ENCODE data around the gene CCL25.
"Not testable (repeated sequence)": the region's sequence is repeated elsewhere in the genome, so short reads cannot be mapped to it uniquely, and the experiment has no call there.

The CCL25 gene

GRCh38 chr19:8052464-8052859, at the start of gene CCL25:
Gene CCL25, plus strand, starts transcription at chr19:8052760. Its CDS starts 290 bp downstream, at chr19:8053050.
- no peak for DNase-seq

- DNase-seq: no peak
Observed at GRCh38 chr19:8004001-8004400, 48.6 kb upstream of the CCL25 start.

GRCh38 chr19:8004723-8005513, 47.6 kb upstream of the CCL25 start:
- no peak for DNase-seq

GRCh38 chr19:8005534-8006256, 46.9 kb upstream of the CCL25 start, which contains the start of gene ELAVL1:
Gene ELAVL1, minus strand, starts transcription at chr19:8005641. Its CDS starts 13,826 bp downstream, at chr19:7991815.
- no peak for DNase-seq

- no peak for DNase-seq
Observed at GRCh38 chr19:8017808-8018207, 34.8 kb upstream of the CCL25 start.

GRCh38 chr19:8020681-8021080, 31.9 kb upstream of the CCL25 start:
- no peak for DNase-seq

- no peak for DNase-seq
Observed at GRCh38 chr19:8021374-8021773, 31.2 kb upstream of the CCL25 start.

GRCh38 chr19:8022275-8022674, 30.3 kb upstream of the CCL25 start:
- DNase-seq: no peak

GRCh38 chr19:8023371-8023770, 29.2 kb upstream of the CCL25 start:
- DNase-seq: no peak

GRCh38 chr19:8024256-8024655, 28.3 kb upstream of the CCL25 start:
- not testable (repeated sequence) for DNase-seq

GRCh38 chr19:8025316-8025715, 27.2 kb upstream of the CCL25 start:
- DNase-seq: no peak

GRCh38 chr19:8028951-8029491, 23.5 kb upstream of the CCL25 start:
- no peak for DNase-seq

- DNase-seq: no peak
Observed at GRCh38 chr19:8030960-8031359, 21.6 kb upstream of the CCL25 start.

- DNase-seq: not testable (repeated sequence)
Observed at GRCh38 chr19:8033287-8034177, 19.0 kb upstream of the CCL25 start.

GRCh38 chr19:8034178-8034525, 18.4 kb upstream of the CCL25 start:
- no peak for DNase-seq

GRCh38 chr19:8036434-8037099, 16.0 kb upstream of the CCL25 start:
- peak; percentile 95 for DNase-seq

- DNase-seq: no peak
Observed at GRCh38 chr19:8038815-8039214, 13.7 kb upstream of the CCL25 start.

- DNase-seq: no peak
Observed at GRCh38 chr19:8039231-8039630, 13.3 kb upstream of the CCL25 start.

GRCh38 chr19:8041531-8041931, 11.0 kb upstream of the CCL25 start:
- DNase-seq: peak; percentile 84

GRCh38 chr19:8042900-8043299, 9.7 kb upstream of the CCL25 start:
- DNase-seq: no peak

- no peak for DNase-seq
Observed at GRCh38 chr19:8044018-8044417, 8.5 kb upstream of the CCL25 start.

GRCh38 chr19:8045872-8046568, 6.5 kb upstream of the CCL25 start:
- no peak for DNase-seq
